GM12865 (cell line): ENCODE data around the gene ISG20.

Source experiments
- DNase-seq: peaks from one replicate; pipeline ENCODE4 v3.0.0; 2010; ENCODE audit warnings: low read depth
- H3K4me3 ChIP-seq: 2 replicates; pipeline ENCODE4 v1.5.1; 2011; ENCODE audit warnings: mild to moderate bottlenecking, low read depth, low read length, control low read depth
- CTCF ChIP-seq: IDR thresholded peaks from 2 replicates; pipeline ENCODE4 v1.5.1; 2011; ENCODE audit warnings: low read length, control low read depth, low read depth, inconsistent platforms; ENCODE audit not compliant: insufficient read depth; ENCODE audit errors: missing control alignments

The ISG20 gene

GRCh38 chr15:88624156-88624970 is 14.5 kb upstream of the ISG20 start:
- peak overlapping the region; percentile 68 for H3K4me3 ChIP-seq
- peak; percentile 75 for DNase-seq
- TF ChIP-seq CTCF, result peak; percentile 54

- DNase-seq, result no peak
- no peak for TF ChIP-seq CTCF
- H3K4me3 ChIP-seq, result peak overlapping the region; percentile 2; the same call in 1 of the 2 replicates
These were observed 13.8 kb upstream of the ISG20 start for GRCh38 chr15:88624971-88625490.

- TF ChIP-seq CTCF, result no peak
- DNase-seq, result no peak
- no peak overlapping the region for H3K4me3 ChIP-seq
These were observed 12.7 kb upstream of the ISG20 start for GRCh38 chr15:88625943-88626741.

- H3K4me3 ChIP-seq, result no peak overlapping the region
- TF ChIP-seq CTCF, result no peak
- peak; percentile 74 for DNase-seq
These were observed 11.4 kb upstream of the ISG20 start for GRCh38 chr15:88627463-88627862.

- DNase-seq, result no peak
These were observed 10.7 kb upstream of the ISG20 start for GRCh38 chr15:88628018-88628654.

GRCh38 chr15:88629071-88629470 is 9.7 kb upstream of the ISG20 start:
- no peak for DNase-seq
- no peak for TF ChIP-seq CTCF
- H3K4me3 ChIP-seq, result no peak overlapping the region

More at GRCh38 chr15:88628018-88628654, 10.7 kb upstream of the ISG20 start:
- TF ChIP-seq CTCF, result no peak
- H3K4me3 ChIP-seq, result no peak overlapping the region
